Upper lobe of left lung (tissue), 6 donors: ENCODE measurements around the gene LYRM4. TPM values are rescaled to one million over a fixed set of nuclear protein-coding genes. Genes with fewer than 3 reads are reported as not detected.

ENCODE experiments used
- ATAC-seq, 2 donors: fragments of 200-7000 bp; cut with Tn5 transposase; one replicate each; pipeline ENCODE4 v1.9.1; 2022; ENCODE audit warnings: mild to moderate bottlenecking in 2 of 2, moderate library complexity in 2 of 2; ENCODE audit not compliant: low FRiP score in 2 of 2
- DNase-seq, 2 donors: peaks; one replicate each; pipeline ENCODE4 v3.0.0-alpha.2; 2019 to 2020
- H3K27ac ChIP-seq, 4 donors: fragments of 200-600 bp; sonication (generic); one replicate each; pipeline ENCODE4 v1.5.1; 2016 to 2019
- H3K27me3 ChIP-seq, 4 donors: fragments of 200-600 bp; sonication (generic); one replicate each; pipeline ENCODE4 v1.5.1; 2017 to 2019
- H3K36me3 ChIP-seq, 4 donors: fragments of 200-600 bp; sonication (generic); one replicate each; pipeline ENCODE4 v1.5.1; 2016 to 2019
- H3K4me1 ChIP-seq, 4 donors: fragments of 200-600 bp; sonication (generic); one replicate each; pipeline ENCODE4 v1.5.1; 2018 to 2019
- H3K4me3 ChIP-seq, 4 donors: fragments of 200-600 bp; sonication (generic); one replicate each; pipeline ENCODE4 v1.5.1; 2017 to 2019; ENCODE audit warnings: mild to moderate bottlenecking in 2 of 4, moderate library complexity in 1 of 4
- H3K9me3 ChIP-seq, 4 donors: fragments of 200-600 bp; sonication (generic); one replicate each; pipeline ENCODE4 v1.5.1; 2018 to 2019
- EP300 ChIP-seq, 4 donors: sonication (generic); formaldehyde crosslinking; IDR thresholded peaks; one replicate each; pipeline ENCODE4 v1.5.1; 2017; ENCODE audit warnings: antibody characterized with exemption in 4 of 4, control low read depth in 2 of 4
- POLR2A ChIP-seq, 4 donors: fragments of 450-650 bp; IDR thresholded peaks; one replicate each; pipeline ENCODE4 v1.5.1; 2016 to 2017; ENCODE audit warnings: antibody characterized with exemption in 4 of 4, mild to moderate bottlenecking in 2 of 4
- POLR2AphosphoS5 ChIP-seq, 2 donors: sonication (generic); formaldehyde crosslinking; IDR thresholded peaks; one replicate each; pipeline ENCODE4 v1.5.1; 2017; ENCODE audit warnings: antibody characterized with exemption in 2 of 2
- WGBS, 2 donors: methylation state at CpG; one replicate each; pipeline ENCODE4 v1.1.5; 2017 to 2018; 5-methylcytosine and 5-hydroxymethylcytosine counted together
- total RNA-seq, 6 donors: library from RNA; depleted of rRNA in 4 of 6; stranded (reverse); fragments of >200 nt in 4 of 6; gene quantifications; one replicate each; pipeline versions ENCODE4 v1.1.0 to v1.2.1, GENCODE V29; 2016 to 2021
- TF ChIP-seq, protein P1 (sequence below), 6 experiments: fragments of 450-650 bp in 4 of 6; fragments of 200-600 bp in 2 of 6; sonication (generic) in 2 of 6; IDR thresholded peaks; one replicate each; pipeline ENCODE4 v1.5.1; 2016 to 2019; ENCODE audit warnings: antibody characterized with exemption in 6 of 6
- donor health status: DM: no; HTN: no; CAD: no; lungs with moderate emphysema.
- donor health status: DM: no; HTN: yes; CAD: no; lungs with severe emphysema.

LYRM4 gene
- total RNA-seq, 6 donors from 2014 or later: 5.8 to 24.1 (median 15.9) TPM

DNA sequence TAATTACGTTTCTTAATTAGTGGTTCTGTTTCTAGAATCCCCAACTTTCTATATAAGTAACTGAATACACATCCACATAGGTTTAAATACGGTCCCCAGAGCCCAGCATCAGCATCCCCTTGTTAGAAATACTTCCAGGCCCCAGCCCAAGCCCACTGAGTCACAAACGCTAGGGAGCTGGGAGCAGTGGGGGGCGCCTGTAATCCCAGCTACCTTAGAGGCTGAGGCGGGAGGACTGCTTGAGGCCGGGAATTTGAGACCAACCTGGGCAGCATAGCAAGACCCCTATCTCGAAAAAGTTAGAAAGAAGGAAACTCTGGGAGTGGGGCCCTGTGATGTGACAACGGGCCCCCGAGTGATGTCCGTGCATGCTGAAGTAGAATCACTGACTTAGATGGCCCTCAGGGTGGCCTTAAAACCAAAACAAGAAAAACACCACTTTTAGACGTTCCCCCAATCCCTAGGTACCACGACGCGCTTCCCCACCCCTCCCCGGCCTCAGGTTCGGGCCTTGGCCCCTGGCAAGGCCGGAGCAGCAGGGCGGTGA is 176.9 kb downstream of the LYRM4 start:
- Histone ChIP-seq H3K9me3 (no peaks in the 10 kb centered on the region), H3K4me1 (peaks cover 13 to 27% (median 20%) of the 10 kb centered on the region in 4 donors), H3K27me3 (peaks cover 0 to 18% (median 9%) of the 10 kb centered on the region in 4 donors), H3K27ac (peak overlapping the region in 2 of 4 donors; percentile 52 to 63), H3K36me3 (no peaks in the 10 kb centered on the region), H3K4me3 (peak overlapping the region in 3 of 4 donors; percentile 51 to 68 (median 62))
- ATAC-seq (no peak), DNase-seq (no peak)
- TF ChIP-seq POLR2A (IDR thresholded peaks at IDR 0.05) (no peak), POLR2AphosphoS5 (IDR thresholded peaks at IDR 0.05) (no peak), EP300 (IDR thresholded peaks at IDR 0.05) (no peak)
- TF ChIP-seq, protein P1, sequence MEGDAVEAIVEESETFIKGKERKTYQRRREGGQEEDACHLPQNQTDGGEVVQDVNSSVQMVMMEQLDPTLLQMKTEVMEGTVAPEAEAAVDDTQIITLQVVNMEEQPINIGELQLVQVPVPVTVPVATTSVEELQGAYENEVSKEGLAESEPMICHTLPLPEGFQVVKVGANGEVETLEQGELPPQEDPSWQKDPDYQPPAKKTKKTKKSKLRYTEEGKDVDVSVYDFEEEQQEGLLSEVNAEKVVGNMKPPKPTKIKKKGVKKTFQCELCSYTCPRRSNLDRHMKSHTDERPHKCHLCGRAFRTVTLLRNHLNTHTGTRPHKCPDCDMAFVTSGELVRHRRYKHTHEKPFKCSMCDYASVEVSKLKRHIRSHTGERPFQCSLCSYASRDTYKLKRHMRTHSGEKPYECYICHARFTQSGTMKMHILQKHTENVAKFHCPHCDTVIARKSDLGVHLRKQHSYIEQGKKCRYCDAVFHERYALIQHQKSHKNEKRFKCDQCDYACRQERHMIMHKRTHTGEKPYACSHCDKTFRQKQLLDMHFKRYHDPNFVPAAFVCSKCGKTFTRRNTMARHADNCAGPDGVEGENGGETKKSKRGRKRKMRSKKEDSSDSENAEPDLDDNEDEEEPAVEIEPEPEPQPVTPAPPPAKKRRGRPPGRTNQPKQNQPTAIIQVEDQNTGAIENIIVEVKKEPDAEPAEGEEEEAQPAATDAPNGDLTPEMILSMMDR (IDR thresholded peaks at IDR 0.05): no peak
- WGBS, 2 donors: 55 to 83% methylated on average over 10 to 18 of the region's 18 CpGs

GRCh38 chr6:5083307-5083583 is 177.5 kb downstream of the LYRM4 start:
- ATAC-seq: no peak
- Histone ChIP-seq H3K9me3 (no peaks in the 10 kb centered on the region), H3K4me3 (no peak overlapping the region), H3K27ac (no peak overlapping the region), H3K4me1 (peaks cover 13 to 27% (median 20%) of the 10 kb centered on the region in 4 donors), H3K27me3 (peaks cover 0 to 18% (median 9%) of the 10 kb centered on the region in 4 donors), H3K36me3 (no peaks in the 10 kb centered on the region)
- no peak for TF ChIP-seq POLR2AphosphoS5 (IDR thresholded peaks at IDR 0.05)
- 47 to 48% methylated on average over 4 of the region's 4 CpGs for WGBS, 2 donors
- DNase-seq: no peak

DNA sequence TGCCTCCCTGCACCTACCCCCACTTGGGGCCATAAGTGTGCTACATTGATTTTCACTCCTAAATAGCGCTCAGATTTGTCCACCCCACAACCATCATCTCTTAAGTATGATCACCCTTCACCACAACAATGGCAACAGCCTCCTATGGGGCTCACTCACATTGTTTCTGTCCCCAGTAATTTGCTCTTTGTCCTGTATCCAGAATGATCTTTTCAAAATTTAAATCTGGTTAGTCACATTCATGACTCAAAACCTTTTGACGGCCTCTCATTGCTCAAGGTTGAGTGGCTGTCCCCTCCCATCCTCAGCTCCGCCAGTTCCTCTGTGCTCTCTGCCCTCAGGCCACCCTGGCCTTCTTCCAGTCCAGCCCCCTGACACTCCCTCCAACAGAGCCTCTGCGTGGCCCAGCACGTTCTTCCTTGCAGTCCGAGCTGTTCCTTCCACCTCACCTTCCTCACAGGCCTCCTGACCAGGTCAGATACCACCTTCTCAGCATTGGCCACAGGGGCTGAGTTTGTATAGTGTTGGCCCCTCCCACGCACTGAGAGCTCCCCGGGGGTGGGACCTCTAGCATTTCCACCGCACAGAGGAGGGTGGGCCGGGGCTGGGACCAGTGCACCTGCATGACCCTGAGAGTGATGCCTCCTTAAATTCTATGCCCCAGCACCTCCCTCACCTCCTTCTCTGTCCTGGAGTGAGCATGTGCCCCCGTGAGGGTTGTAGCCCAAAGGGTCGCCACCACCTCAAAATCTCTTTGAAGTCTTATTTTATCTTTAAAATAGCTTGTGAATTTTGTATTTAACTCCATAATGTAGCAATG is 178.1 kb downstream of the LYRM4 start:
- H3K27me3 ChIP-seq: peaks cover 0 to 18% (median 9%) of the 10 kb centered on the region in 4 donors
- no peak for TF ChIP-seq POLR2AphosphoS5 (IDR thresholded peaks at IDR 0.05)
- TF ChIP-seq, protein P1 (IDR thresholded peaks at IDR 0.05): no peak
- no peak for TF ChIP-seq POLR2A (IDR thresholded peaks at IDR 0.05)
- no peak for TF ChIP-seq EP300 (IDR thresholded peaks at IDR 0.05)
- DNase-seq (peak in 1 of 2 donors; percentile 43), ATAC-seq (no peak)
- H3K27ac ChIP-seq: no peak overlapping the region
- no peak overlapping the region for H3K4me3 ChIP-seq
- no peaks in the 10 kb centered on the region for H3K9me3 ChIP-seq
- 73 to 76% methylated on average over 12 of the region's 12 CpGs for WGBS, 2 donors
- peaks cover 13 to 27% (median 20%) of the 10 kb centered on the region in 4 donors for H3K4me1 ChIP-seq
- H3K36me3 ChIP-seq: no peaks in the 10 kb centered on the region

DNA sequence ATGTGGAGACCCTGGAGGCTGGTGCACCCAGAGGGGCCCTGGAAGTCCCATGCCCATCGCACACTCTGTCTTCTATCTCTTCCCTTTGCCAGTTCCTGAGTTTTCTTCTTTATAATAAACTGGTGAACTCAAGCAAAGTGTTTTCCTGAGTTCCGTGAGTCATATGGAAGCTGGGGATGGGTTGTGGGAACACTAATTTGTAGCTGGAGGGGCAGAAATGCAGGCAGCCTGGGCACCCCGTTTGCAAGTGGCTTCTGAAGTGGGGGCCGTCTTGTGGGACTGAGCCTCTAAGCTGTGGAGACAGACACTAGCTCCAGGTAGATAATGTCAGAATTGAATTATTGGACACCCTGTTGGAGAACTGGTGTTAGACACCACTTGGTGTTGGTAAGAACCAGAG is 178.8 kb downstream of the LYRM4 start:
- 68 to 73% methylated on average over 4 of the region's 4 CpGs for WGBS, 2 donors
- no peak for DNase-seq
- ATAC-seq: no peak
- H3K9me3 ChIP-seq: no peaks in the 10 kb centered on the region
- H3K4me1 ChIP-seq: peaks cover 13 to 27% (median 20%) of the 10 kb centered on the region in 4 donors
- no peak overlapping the region for H3K4me3 ChIP-seq
- H3K27ac ChIP-seq: no peak overlapping the region
- H3K36me3 ChIP-seq: no peaks in the 10 kb centered on the region
- TF ChIP-seq, protein P1 (IDR thresholded peaks at IDR 0.05): no peak
- TF ChIP-seq EP300 (IDR thresholded peaks at IDR 0.05): no peak
- TF ChIP-seq POLR2AphosphoS5 (IDR thresholded peaks at IDR 0.05): no peak
- TF ChIP-seq POLR2A (IDR thresholded peaks at IDR 0.05): no peak
- peaks cover 0 to 18% (median 9%) of the 10 kb centered on the region in 4 donors for H3K27me3 ChIP-seq

DNA sequence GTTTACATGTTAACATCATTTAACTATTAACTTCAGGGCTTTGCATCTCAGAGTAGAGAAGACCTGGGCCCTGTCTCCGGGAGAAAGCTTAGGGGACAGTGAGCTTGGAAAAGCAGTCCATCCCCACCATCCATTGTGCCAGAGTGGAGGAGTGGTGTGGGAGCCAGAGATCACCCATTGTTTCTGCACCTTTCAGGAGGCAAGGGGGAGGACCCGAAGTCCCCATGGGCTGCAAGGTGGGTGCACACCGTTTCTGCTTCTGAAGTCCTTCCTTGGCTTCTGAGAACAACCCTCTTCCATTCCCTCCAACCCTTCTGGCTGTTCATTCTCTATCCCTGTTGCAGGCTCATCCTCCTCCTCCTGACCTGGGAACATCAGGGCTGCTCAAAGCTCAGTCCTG is 179.6 kb downstream of the LYRM4 start:
- TF ChIP-seq POLR2AphosphoS5 (IDR thresholded peaks at IDR 0.05): no peak
- TF ChIP-seq POLR2A (IDR thresholded peaks at IDR 0.05): no peak
- TF ChIP-seq, protein P1 (IDR thresholded peaks at IDR 0.05): no peak
- no peak for TF ChIP-seq EP300 (IDR thresholded peaks at IDR 0.05)
- Histone ChIP-seq H3K4me3 (no peak overlapping the region), H3K27me3 (peaks cover 0 to 16% (median 7%) of the 10 kb centered on the region in 4 donors), H3K4me1 (peaks cover 11 to 23% (median 17%) of the 10 kb centered on the region in 4 donors), H3K36me3 (no peaks in the 10 kb centered on the region), H3K9me3 (no peaks in the 10 kb centered on the region), H3K27ac (no peak overlapping the region)
- DNase-seq (no peak), ATAC-seq (no peak)
- 88 to 91% methylated on average over 3 of the region's 3 CpGs for WGBS, 2 donors
